Natural killer cell (primary cell): ENCODE data around the gene CTIF. TPM values are rescaled to one million over a fixed set of nuclear protein-coding genes. Genes with fewer than 3 reads are reported as not detected.

Source experiments
- ATAC-seq, 3 donors: fragments of 150-1000 bp in 2 of 3; fragments of 200-7000 bp in 1 of 3; cut with Tn5 transposase; 1 replicate in 1 of 3; 2 replicates in 2 of 3; pipeline ENCODE4 v1.10.0; 2021; ENCODE audit warnings: mild to moderate bottlenecking in 2 of 3, moderate library complexity in 2 of 3
- DNase-seq, 2 donors: peaks; one replicate each; pipeline versions ENCODE4 v3.0.0 to v3.0.0-alpha.2; 2013 to 2021; ENCODE audit warnings: mixed read lengths in 1 of 2
- H3K27ac ChIP-seq: one replicate; pipeline ENCODE4 v1.5.1; 2013; ENCODE audit warnings: mild to moderate bottlenecking, low read length
- H3K27me3 ChIP-seq: one replicate; pipeline ENCODE4 v1.6.1; 2013; ENCODE audit warnings: low read length; ENCODE audit not compliant: control insufficient read depth, insufficient read depth
- H3K36me3 ChIP-seq: one replicate; pipeline ENCODE4 v1.6.1; 2013; ENCODE audit warnings: low read length; ENCODE audit not compliant: control insufficient read depth, insufficient read depth
- H3K4me1 ChIP-seq: one replicate; pipeline ENCODE4 v1.6.1; 2013; ENCODE audit warnings: low read length; ENCODE audit not compliant: control insufficient read depth, insufficient read depth
- H3K4me3 ChIP-seq: one replicate; pipeline ENCODE4 v1.5.1; 2013; ENCODE audit warnings: low read length
- H3K9me3 ChIP-seq: one replicate; pipeline ENCODE4 v1.6.1; 2013; ENCODE audit warnings: low read length; ENCODE audit not compliant: control insufficient read depth, insufficient read depth
- H3K27ac Mint-ChIP-seq, 2 donors: one replicate each; pipeline ENCODE4 v1.8.0; 2022; ENCODE audit warnings: mild to moderate bottlenecking in 2 of 2, mixed read lengths in 2 of 2, moderate library complexity in 1 of 2
- H3K27me3 Mint-ChIP-seq, 2 donors: one replicate each; pipeline ENCODE4 v1.8.0; 2022; ENCODE audit warnings: low read depth in 2 of 2, mixed read lengths in 2 of 2
- H3K36me3 Mint-ChIP-seq: one replicate; pipeline ENCODE4 v1.8.0; 2022; ENCODE audit warnings: mixed read lengths
- H3K4me1 Mint-ChIP-seq, 2 donors: one replicate each; pipeline ENCODE4 v1.8.0; 2022; ENCODE audit warnings: mixed read lengths in 2 of 2
- H3K4me3 Mint-ChIP-seq: one replicate; pipeline ENCODE4 v1.8.0; 2022; ENCODE audit warnings: mild to moderate bottlenecking, moderate library complexity, mixed read lengths
- H3K9me3 Mint-ChIP-seq, 2 donors: one replicate each; pipeline ENCODE4 v1.8.0; 2022; ENCODE audit warnings: mixed read lengths in 2 of 2
- WGBS: methylation state at CpG from one replicate; pipeline ENCODE4 v1.1.7; 2013; ENCODE audit warnings: missing lambda C conversion rate; ENCODE audit not compliant: insufficient coverage; 5-methylcytosine and 5-hydroxymethylcytosine counted together
- intact Hi-C: fragments of 100-400 bp; cut with micrococcal nuclease; formaldehyde crosslinking; loops from one replicate; pipeline ENCODE4 v1.14.2; 2022
- total RNA-seq, 4 donors: library from RNA; stranded (reverse); fragments of 120-200 nt in 1 of 4; gene quantifications; one replicate each; pipeline versions ENCODE4 v1.2.3 to v1.2.4, GENCODE V29; 2013 to 2022
- TF ChIP-seq, protein P1 (sequence below): fragments of 200-600 bp; IDR thresholded peaks from one replicate; pipeline ENCODE4 v1.8.0; 2022; ENCODE audit warnings: antibody characterized with exemption

Gene CTIF
- total RNA-seq, 3 donors from 2014 or later (not counting 1 experiment from before 2014, with no cell fraction given): 6.9 to 10.2 (median 8.2) TPM

DNA sequence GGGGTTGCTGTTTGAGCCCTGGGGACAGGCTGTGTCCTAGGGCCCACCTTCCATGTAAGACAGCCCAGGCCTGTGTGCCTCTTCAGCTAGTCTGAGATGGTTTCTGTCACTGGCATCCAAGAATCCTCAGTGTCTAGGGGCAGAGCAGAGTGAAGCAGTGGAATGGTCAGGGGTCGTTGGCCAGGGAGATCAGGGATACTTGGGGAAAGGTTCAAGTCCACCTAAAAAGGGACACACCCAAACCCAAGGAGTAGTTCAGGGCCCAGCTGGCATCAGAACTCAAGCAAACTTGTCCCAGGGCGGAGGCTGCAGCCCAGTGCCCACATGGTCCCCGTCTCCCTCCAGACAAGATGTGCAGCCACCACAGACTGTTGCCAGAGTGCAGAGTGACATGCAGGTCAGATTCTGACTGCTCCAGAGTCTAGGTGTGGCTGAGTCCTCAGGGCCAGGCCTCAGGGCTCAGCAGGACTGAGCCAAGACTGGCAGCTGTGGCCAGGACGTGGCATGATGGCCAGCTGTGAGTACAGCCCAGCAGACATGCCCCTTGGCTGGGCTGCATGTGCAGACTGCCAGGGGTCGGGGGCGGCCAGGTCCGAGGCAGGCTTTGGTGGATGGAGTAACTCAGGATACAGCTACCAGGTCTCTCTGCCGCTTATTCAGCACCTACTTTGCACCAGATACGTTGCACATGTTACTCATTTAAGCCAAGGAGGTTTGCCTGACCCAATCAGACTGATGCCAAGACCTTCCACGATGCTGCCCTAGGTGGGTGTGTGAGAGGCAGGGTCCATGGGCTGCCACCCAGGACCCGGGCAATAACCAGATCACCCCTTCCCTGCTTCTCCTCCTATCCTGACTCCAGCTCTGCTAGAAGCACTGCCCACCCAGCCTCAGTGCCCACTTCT is 265.4 kb downstream of the CTIF start:
- WGBS: 95% methylated on average over 11 of the region's 11 CpGs
- H3K36me3 Mint-ChIP-seq: no peaks in the 10 kb centered on the region
- Histone ChIP-seq H3K9me3 (no peaks in the 10 kb centered on the region), H3K4me1 (peaks cover 28% of the 10 kb centered on the region), H3K4me3 (no peak overlapping the region), H3K36me3 (no peaks in the 10 kb centered on the region), H3K27me3 (no peaks in the 10 kb centered on the region), H3K27ac (no peak overlapping the region)
- no peaks in the 10 kb centered on the region for H3K9me3 Mint-ChIP-seq
- H3K4me3 Mint-ChIP-seq: no peak overlapping the region
- intact Hi-C loops: no loop called here
- peak in 1 of 2 donors; percentile 12 for DNase-seq
- peak overlapping the region in 1 of 2 donors; percentile 59 for H3K27ac Mint-ChIP-seq
- peaks cover 14 to 45% of the 10 kb centered on the region in 2 donors for H3K4me1 Mint-ChIP-seq
- TF ChIP-seq, protein P1, sequence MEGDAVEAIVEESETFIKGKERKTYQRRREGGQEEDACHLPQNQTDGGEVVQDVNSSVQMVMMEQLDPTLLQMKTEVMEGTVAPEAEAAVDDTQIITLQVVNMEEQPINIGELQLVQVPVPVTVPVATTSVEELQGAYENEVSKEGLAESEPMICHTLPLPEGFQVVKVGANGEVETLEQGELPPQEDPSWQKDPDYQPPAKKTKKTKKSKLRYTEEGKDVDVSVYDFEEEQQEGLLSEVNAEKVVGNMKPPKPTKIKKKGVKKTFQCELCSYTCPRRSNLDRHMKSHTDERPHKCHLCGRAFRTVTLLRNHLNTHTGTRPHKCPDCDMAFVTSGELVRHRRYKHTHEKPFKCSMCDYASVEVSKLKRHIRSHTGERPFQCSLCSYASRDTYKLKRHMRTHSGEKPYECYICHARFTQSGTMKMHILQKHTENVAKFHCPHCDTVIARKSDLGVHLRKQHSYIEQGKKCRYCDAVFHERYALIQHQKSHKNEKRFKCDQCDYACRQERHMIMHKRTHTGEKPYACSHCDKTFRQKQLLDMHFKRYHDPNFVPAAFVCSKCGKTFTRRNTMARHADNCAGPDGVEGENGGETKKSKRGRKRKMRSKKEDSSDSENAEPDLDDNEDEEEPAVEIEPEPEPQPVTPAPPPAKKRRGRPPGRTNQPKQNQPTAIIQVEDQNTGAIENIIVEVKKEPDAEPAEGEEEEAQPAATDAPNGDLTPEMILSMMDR: no peak
- no peak for ATAC-seq
- H3K27me3 Mint-ChIP-seq: no peaks in the 10 kb centered on the region

DNA sequence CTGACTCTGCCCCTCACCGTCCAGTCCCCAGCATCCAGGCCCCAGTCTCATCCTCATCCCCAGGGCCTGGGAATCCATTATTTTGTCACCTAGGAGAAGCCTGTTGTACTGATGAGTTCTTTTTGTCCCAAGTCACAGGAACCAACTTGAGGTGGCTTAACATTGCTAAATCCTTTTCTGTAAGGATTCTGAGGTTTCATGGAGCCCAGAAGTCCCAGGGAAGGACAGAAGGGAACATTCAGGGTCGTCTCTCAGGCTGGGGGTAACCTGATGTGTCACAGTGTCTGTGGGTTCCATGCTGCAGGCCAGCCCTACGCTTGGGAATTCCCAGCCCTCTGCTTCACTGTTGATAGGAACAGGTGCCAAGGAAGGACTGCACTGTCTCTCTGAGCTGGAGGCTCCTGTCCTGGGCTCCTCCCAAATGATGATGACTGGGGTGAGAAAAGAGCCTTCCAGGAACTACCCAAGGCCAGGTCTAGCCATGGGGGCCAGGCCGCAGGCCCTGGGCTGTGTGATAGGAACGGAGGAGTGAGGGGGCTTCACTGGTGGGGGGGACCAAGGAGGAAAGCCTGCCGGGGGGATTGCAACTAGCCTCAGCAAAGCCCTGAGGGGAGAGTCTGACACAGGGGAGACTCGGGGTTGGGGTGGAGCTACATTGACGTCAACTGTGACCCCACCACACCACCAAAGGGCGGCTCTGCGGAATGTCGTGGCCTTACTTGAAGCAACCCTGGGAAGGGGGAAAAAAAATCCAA is 266.2 kb downstream of the CTIF start:
- WGBS: 95% methylated on average over 11 of the region's 11 CpGs
- TF ChIP-seq, protein P1: no peak
- Mint-ChIP-seq H3K36me3 (no peaks in the 10 kb centered on the region), H3K4me1 (peaks cover 14 to 44% of the 10 kb centered on the region in 2 donors), H3K9me3 (no peaks in the 10 kb centered on the region), H3K27ac (peak overlapping the region in 1 of 2 donors; percentile 59), H3K4me3 (no peak overlapping the region), H3K27me3 (no peaks in the 10 kb centered on the region)
- Histone ChIP-seq H3K4me1 (peaks cover 28% of the 10 kb centered on the region), H3K27ac (no peak overlapping the region), H3K36me3 (no peaks in the 10 kb centered on the region), H3K27me3 (no peaks in the 10 kb centered on the region), H3K9me3 (no peaks in the 10 kb centered on the region), H3K4me3 (no peak overlapping the region)
- peak in 1 of 2 donors; percentile 3 for DNase-seq
- no peak for ATAC-seq
- intact Hi-C loops: no loop called here

DNA sequence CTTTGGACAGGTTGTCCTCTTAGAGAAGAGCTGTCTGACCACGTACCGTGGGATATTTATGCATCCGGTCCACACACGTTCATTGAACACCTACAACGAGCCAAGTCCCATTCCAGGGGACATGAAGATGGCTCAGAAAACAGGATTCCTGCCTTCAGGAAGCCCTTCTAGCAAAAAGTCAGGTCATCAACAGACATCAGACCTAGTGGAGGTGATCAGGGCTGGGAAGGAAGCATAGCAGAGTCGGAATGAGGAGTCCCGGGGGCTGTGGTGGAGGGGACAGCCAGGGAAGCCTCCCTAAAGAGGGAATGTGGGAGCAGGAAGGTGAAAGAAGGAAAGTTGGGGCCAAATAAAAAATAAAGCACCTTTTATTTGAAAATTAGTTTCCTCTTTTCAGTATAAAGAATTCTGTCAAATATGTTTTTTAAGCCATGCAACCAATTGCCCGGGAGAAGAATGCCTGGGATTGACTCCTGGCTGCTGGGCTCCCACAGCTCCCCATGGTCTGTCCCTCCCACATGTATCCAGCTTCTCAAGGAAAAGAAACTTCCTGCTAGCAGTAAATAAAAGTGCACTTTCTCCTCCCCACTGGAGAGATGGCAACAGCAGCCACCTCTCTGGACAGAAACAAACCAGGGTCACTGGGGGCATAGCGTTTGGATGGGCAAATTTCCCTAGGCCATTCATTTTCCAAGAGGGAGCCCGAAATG is 267.1 kb downstream of the CTIF start:
- H3K27me3 ChIP-seq: no peaks in the 10 kb centered on the region
- no peak overlapping the region for H3K27ac ChIP-seq
- Mint-ChIP-seq H3K4me3 (no peak overlapping the region), H3K4me1 (peaks cover 19 to 49% of the 10 kb centered on the region in 2 donors), H3K27ac (peak overlapping the region in 1 of 2 donors; percentile 59), H3K27me3 (no peaks in the 10 kb centered on the region), H3K36me3 (no peaks in the 10 kb centered on the region), H3K9me3 (no peaks in the 10 kb centered on the region)
- intact Hi-C loops: no loop called here
- ATAC-seq (no peak), DNase-seq (peak in 1 of 2 donors; percentile 10)
- 96% methylated on average over 10 of the region's 10 CpGs for WGBS
- H3K9me3 ChIP-seq: no peaks in the 10 kb centered on the region
- TF ChIP-seq, protein P1: no peak
- H3K4me3 ChIP-seq: no peak overlapping the region
- peaks cover 25% of the 10 kb centered on the region for H3K4me1 ChIP-seq
- no peaks in the 10 kb centered on the region for H3K36me3 ChIP-seq
